Raji (cell line): ENCODE results near the gene IDH2.

Experiments used
- POLR2A ChIP-seq: IDR thresholded peaks from 2 replicates; pipeline ENCODE4 v1.6.1; 2011; ENCODE audit warnings: low read depth, low read length, control low read depth; ENCODE audit not compliant: insufficient read depth

Gene IDH2

DNA sequence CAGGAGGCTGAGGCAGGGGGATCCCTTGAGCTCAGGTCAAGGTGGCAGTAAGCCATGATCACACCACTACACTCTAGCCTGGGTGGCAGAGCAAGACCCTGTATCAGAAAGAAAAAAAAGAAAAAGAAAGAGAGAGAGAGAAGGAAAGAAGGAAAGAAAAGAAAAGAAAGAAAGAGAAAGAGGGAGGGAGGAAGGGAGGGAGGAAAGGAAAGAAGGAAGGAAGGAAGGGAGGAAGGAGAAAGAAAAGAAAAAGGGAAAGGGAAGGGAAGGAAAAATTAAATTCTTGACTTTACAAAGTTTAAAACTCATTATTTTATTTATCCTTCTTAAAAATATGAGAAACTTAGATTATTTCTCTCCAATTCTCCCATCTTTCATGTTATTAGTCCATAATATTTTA lies 17.1 kb upstream of the IDH2 start:
- TF ChIP-seq POLR2A = no peak

DNA sequence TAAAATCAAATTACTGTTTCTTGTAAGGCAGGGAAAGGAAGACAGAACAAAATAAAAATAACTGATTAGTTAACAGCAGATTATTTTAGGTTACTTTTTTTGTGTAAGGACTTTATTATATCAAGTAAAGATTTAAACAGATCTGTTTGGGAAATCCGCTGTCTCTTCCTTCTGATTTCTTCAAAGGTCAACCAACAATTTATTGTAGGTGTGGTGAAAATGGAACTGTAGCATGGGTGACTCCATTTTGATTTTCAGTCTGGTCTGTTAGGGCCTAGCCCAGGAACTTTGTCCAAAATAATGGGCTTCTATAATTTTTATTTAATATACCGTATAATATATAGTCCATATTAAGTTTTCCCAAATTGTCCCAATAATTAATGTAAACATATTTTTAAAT lies 13.5 kb upstream of the IDH2 start:
- TF ChIP-seq POLR2A = no peak

DNA sequence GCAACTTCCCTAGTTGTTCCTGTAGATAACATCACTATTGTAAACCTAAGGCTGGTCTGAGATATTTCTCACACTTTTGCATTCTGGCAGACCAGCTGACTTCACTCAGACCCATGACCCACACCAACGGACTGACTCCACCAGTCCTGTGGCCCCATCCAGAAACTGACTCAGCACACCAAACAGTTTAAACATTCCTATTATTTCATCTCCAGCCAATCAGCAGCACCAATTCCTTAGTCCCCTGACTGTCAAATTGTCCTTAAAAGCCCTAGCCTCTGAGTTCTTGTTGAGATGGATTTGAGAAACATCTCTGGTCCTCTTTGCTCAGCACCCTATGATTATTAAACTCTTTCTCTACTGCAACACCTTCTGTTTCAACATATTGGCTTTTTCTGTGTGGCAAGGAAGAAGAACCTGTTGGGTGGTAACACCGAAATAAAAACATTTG lies 12.2 kb upstream of the IDH2 start:
- TF ChIP-seq POLR2A = no peak

DNA sequence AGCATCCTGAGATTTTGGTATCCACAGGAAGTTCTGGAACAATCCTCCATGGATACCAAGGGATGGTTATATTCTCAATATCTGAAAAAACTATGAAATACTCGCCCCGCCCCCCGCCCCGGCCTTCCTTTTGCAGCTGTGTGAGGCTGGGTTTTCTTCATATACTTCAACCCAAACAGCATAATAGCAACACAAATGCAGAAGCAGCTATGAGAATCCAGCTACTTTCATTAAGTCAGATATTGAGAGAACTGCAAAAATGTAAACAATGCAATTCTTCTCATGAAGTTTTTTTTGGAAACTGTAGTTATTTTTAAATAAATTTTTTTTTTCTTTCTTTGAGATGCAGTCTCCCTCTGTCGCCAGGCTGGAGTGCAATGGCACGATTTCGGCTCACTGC lies 10.9 kb upstream of the IDH2 start:
- no peak for TF ChIP-seq POLR2A

DNA sequence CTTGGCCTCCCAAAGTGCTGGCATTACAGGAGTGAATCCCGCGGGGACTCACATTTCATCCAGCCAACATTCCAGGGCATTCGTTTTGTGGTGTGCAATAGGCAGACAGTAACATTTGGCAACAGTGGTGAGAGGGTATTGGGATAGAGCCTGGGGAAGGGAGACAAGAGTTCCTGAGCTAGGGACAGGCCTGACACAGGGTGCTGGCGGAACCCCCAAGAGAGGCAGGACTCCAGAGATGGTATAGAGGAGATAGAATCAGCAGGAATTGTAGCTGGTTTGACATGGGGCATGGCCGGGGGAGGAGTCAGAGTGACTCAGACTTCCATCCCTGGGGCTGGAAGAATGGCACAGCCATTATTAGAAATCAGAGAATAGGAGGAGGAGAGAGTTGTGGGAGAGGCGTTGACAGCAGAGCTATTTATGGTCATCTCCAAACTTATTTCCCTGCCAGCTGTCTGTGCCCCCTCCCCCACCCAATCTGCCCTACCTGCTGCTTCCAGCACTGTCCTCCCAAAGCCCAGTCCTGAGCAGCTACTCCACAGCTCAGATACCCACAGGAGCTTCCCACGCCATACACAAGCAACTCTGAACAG lies 4.4 kb upstream of the IDH2 start:
- TF ChIP-seq POLR2A = no peak

DNA sequence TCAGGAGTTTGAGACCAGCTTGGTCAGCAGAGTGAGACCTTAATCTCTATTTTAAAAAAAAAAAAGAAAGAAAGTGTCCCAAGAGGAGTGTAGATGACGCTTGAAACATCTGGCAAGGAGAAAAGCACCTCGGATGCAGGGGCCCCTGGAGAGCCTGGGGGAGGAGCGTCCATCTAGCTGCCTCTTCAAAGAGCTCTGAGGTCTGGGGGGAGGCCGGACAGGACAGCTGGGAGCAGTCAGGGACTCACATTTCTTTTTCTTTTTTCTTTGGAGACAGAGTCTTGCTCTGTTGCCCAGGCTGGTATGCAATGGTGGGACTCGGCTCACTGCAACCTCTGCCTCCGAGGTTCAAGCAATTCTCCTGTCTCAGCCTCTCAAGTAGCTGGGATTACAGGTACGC lies 3.3 kb upstream of the IDH2 start:
- no peak for TF ChIP-seq POLR2A

DNA sequence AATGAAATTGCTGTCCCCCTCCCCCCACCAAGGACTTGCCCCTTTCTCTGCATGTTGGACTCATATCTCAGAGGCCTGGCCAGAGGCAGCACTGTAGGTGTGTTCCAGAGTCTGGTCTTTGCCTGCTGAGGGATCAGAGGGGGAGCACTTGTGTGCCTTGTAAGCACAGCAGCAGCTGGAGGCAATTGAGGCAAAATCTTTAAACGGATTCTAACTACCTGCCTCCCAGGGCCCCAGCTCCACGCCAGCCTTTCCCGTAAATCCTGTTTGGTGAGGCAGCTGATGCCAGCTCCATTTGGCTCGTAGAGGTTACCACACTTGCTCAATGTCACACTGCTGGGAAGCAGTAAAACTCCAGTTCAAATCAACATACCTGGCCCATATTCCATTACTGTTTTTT lies 2.3 kb upstream of the IDH2 start:
- TF ChIP-seq POLR2A = no peak

DNA sequence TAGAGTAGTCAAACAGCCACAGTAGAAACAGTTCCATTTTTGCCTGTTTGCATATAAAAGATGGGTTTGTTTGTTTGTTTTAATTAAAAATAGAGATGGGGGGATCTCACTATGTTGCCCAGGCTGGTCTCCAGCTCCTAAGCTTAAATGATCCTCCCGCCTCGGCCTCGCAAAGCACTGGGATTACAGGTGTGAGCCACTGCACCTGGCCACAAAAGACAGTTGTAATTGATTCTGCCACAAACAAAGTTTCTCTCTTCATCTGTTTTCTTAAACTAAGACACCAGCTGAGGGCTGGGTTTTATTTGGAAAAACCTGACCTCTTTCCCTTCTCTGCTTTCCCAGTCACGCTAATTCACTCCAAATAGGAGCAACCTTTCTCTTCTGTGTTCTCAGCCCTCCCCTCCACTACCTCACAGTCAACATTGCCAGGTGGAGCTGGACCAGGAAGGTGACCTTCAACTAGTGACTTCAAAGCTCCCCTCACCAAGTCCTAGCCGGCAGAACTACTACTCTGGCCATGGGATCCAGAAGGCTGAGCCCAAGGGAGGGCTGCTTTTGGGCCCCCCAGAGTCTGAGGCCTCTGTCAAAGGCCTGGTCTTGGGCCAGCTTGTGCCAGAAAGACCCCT lies 1.5 kb upstream of the IDH2 start:
- TF ChIP-seq POLR2A = no peak

DNA sequence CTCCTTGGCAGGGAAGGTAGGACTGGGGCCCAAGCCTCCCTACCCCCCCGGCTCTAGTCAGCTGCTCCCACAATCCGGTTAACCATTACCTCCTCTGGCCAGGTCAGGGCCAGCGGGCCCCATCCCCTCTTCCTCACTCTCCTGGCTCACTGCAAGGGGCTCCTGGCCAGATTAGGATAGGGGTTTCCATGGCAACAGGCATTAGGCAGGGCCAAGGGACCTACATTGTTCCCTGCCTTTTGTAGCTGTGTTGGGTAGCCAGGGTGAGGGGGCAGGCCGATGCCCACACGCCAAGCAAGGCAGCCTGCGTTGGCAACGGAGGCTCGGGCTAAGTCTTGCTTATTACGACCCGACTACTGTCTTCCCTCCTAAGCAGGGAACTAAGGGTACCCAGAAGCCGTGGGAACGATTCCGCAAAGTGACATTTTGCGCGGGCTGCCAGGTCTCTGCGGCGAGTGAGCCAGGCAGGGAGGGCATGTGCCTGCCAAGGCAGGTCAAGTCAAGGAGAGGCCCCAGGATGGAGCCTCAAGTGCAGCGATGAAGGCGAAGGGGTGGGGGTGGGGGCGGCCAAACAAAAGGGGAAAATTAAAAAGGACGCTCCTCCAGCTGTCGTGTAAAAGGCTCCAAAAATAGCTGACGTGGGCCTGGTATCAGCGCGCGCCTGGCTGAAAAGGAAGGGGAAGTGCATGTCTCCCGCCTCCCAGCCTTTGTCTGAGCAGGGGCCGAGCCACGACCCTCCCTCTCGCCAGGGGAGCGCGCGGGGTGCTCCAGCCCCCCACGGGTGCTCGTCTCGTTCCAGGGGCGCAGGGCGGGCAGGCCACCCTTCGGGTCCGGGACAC lies 919 bp downstream of the IDH2 start:
- no peak for TF ChIP-seq POLR2A

DNA sequence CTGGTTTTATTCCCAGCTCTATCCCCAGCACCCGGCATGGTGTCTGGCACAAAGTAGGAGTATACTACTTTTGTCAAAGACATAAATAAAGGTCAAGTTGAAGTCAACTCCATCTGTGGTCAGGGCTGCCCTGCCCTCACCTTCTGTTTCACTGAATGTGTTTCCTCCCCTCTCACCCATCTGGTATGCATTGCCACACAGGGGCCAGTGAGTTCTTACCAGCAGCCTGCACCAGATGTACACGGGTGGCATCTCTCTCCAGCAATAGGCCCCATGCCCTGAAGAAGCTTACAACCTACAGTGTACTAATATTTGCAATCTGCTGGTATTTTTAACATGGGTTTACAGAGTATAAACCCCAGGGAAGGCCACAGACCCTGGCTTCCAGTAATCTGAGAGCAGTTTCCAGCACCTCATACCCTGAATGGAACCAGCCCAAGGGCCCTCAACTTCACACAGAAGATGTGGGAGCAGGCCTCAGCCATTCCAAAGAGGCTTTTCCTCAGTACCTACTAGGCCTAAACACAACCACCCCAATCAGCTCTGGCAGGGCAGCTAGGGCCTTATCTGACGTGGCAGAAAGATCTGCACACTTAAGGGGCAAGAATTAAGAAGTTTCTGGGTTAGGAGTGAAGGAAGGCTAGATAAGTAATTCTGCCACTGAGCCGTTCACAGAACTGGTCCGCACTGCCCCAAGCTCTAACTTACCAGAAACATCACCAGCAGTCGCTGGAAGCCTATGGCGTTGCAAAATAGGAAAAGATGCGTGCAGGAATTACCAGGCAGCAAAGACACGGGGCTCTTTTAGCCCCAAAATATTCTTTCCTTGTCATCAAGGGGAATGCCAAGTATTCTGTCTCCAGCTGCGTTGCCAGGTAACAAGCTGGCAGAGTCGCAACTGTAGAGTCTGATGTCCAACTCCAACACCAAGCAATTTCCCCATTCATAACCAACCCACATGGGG lies 2.1 kb downstream of the IDH2 start:
- no peak for TF ChIP-seq POLR2A

DNA sequence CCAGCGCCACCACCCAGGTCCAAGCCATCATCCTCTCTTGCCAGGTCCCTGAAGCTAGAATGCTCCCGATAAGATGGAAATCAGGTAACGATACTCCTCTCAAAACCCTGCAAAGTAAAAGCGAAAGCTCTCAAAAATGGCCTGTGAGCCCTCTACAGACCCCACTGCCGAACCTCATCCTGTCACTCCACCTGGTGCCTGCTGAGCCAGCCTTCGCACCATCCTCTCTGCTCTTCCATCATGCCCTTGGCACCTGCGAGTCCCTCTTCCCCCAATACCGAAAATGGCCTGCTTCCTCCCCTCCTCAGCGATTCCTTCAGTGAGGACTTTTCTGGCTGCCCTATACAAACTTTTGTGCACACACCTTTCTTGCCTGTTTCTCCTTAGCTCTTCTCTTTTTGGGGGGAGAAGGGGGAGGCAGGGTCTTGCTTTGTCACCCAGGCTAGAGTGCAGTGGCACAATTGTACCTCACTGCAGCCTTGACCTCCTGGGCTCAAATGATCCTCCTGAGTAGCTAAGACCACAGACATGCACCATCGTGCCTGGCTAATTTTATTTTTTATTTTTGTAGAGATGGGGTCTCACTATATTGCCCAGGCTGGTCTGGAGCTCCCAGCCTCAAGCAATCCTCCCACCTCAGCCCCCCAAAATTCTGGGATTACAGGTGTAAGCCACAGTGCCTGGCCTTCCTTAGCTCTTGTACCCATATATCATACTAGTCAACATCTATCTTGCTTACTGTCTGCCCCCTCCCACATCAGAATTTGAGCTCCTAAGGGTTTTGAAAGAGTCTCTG lies 3.0 kb downstream of the IDH2 start:
- no peak for TF ChIP-seq POLR2A

DNA sequence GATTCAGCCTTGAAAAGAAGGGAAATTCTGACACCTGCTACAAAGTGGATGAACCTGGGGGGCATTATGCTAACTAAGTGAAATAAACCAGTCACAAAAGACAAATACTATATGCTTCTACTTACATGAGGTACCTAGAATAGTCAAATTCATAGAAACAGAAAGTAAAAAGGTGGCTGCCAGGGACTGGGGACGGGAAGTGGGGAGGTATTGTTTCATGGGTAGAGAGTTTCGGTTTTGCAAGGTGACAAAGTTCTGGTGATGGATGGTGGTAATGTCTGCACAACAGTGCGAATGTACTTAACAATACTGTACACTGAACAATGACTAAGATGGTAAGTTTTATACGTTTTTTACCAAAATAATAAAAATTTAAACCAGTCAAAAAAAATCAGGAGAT lies 4.8 kb downstream of the IDH2 start:
- TF ChIP-seq POLR2A = no peak

DNA sequence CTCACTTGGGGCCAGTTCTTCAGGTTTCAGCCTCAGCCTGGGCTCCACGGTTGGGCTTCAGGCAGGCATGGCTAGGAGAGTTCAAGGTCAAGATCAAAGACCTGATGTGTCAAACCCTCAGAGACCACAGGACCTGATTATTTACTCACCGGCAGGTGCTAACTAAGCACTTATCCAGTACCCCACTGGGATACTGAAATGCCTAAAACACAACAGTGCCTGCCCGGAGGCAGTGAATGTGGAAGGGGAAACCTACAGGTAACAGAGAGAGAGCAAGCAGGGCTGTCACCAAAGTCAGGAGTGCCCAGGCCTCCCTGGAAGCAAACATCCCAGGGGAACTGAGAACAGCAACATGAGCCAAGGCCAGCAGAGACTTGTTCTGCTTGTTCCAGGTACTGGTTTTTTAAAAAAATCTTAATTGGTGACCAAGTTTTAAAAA lies 6.7 kb downstream of the IDH2 start:
- no peak for TF ChIP-seq POLR2A
